ENCODE results near the gene DAP.

The DAP gene

DNA sequence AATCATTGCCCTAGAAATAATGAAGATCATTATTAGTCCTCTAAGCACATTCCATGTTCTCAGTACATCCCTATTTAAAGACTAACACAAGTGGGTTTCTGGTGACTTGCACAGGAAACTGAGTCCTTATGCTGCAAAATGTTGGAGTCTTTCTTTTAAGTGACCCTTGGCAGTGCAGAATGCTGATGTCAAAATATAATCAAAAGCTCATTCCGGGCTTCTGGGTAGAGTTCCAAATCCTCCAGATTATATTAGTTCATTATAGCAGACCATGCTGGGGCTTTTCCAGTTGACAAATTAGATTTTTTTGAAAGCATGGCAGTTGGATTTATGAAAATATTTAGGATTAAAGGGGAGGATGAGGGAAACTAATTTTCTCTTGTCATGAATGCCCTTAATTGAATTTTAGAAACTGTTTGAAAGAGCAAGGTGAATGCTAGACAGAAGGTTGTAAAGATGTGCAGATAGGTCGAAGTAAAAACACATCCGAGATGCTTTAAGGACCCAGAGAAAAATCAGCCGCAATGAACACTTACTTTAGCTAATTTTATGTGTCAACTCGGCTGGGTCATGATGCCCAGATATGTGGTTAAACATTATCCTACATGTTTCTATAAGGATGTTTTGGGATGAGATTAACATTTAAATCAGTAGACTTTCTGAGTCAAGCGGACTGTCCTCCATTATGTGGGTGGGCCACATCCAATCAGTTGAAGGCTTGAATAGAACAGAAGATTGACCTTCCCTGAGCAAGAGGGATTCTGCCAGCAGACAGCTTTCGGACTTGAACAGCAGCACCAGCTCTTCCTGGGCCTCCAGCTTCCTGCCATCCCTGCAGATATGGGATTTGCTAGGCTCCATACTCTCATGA is 88.7 kb downstream of the DAP start:
- Histone ChIP-seq H3K79me2 (ENCODE audit: insufficient read depth, low read length) (no peaks in the 10 kb centered on the region), H3K27me3 (ENCODE audit: insufficient read depth, low read length, poor library complexity) (no peaks in the 10 kb centered on the region), H3K36me3 (ENCODE audit: insufficient read depth, low read length) (peaks cover 1% of the 10 kb centered on the region; the same call in 1 of the 2 replicates), H3K4me3 (ENCODE audit: low read depth in 1 of 2, low read length in 2 of 2) (no peak overlapping the region), H3K27ac (ENCODE audit: low read length) (no peak overlapping the region), H2AFZ (ENCODE audit: low read depth, low read length) (no peak overlapping the region), H3K4me2 (ENCODE audit: insufficient read depth, low read length) (no peak overlapping the region), H3K9me3 (ENCODE audit: insufficient read depth, low read length, severe bottlenecking) (no peaks in the 10 kb centered on the region), H3K4me1 (ENCODE audit: insufficient read depth, low read length) (no peaks in the 10 kb centered on the region), H4K20me1 (ENCODE audit: insufficient read depth, low read length) (0 out of 2 replicates have a peak, but pooled peaks cover 4% of the 10 kb centered on the region), H3K9ac (ENCODE audit: low read depth, low read length) (no peak overlapping the region)
- no peak for ATAC-seq (ENCODE audit: insufficient read depth, low read depth)
- no peak for DNase-seq
- TF ChIP-seq CTCF (IDR thresholded peaks at IDR 0.05; ENCODE audit: borderline replicate concordance, extremely low read depth, low read length, poor library complexity, severe bottlenecking) = no peak
- TF ChIP-seq EZH2 (IDR thresholded peaks at IDR 0.05; ENCODE audit: borderline replicate concordance, low read depth, low read length, severe bottlenecking) = no peak

DNA sequence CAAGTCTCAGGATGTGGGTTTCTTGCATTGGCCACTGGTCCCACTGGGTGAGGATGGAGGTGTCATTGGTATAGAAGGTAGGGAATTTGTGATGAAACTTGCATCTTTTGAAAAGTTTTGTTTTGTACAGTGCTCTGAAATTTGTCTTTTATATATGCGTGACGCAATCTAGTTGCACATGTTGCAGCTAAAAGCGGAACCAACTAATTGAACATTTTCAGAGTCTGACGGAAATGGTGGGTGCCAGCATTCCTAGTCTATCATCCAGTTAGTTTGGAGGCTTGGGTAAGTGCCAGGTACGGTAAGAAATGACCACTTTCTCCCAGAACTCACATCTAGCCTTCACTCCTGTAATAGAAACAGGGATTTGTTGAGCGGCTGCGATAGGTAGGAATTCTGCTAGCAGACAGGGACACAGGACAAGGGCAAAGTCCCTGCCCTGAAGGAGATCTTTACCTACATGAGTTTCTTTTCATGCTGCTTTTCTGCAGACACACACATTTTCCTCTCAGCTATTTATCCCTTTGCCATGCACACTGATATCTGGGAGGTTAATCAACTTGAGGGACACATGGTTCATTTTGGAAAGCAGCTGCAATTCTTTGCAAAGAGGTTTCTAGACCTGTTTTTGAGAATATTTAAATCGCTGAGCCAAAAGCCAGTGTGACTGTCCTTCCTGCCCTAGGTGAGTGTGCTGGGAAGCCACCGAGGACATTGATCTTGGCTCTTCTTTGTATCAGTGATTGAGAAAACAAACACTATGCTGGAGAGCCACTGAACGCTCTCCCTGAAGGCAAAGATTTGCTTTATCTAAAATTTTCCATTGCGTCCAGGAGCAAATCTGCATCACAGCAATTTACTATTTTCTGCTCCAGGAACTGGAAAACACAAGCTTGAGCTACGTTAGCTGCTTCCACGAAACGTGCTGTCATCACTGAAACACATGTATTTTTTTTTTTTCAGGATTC is 89.7 kb downstream of the DAP start:
- Histone ChIP-seq H3K9me3 (ENCODE audit: insufficient read depth, low read length, severe bottlenecking) (no peaks in the 10 kb centered on the region), H2AFZ (ENCODE audit: low read depth, low read length) (no peak overlapping the region), H3K4me3 (ENCODE audit: low read depth in 1 of 2, low read length in 2 of 2) (no peak overlapping the region), H4K20me1 (ENCODE audit: insufficient read depth, low read length) (0 out of 2 replicates have a peak, but pooled peaks cover 2% of the 10 kb centered on the region), H3K36me3 (ENCODE audit: insufficient read depth, low read length) (no peaks in the 10 kb centered on the region), H3K79me2 (ENCODE audit: insufficient read depth, low read length) (no peaks in the 10 kb centered on the region), H3K4me1 (ENCODE audit: insufficient read depth, low read length) (no peaks in the 10 kb centered on the region), H3K27ac (ENCODE audit: low read length) (no peak overlapping the region), H3K4me2 (ENCODE audit: insufficient read depth, low read length) (no peak overlapping the region), H3K9ac (ENCODE audit: low read depth, low read length) (no peak overlapping the region), H3K27me3 (ENCODE audit: insufficient read depth, low read length, poor library complexity) (no peaks in the 10 kb centered on the region)
- no peak for ATAC-seq (ENCODE audit: insufficient read depth, low read depth)
- no peak for DNase-seq
- no peak for TF ChIP-seq CTCF (IDR thresholded peaks at IDR 0.05; ENCODE audit: borderline replicate concordance, extremely low read depth, low read length, poor library complexity, severe bottlenecking)
- TF ChIP-seq EZH2 (IDR thresholded peaks at IDR 0.05; ENCODE audit: borderline replicate concordance, low read depth, low read length, severe bottlenecking) = no peak

DNA sequence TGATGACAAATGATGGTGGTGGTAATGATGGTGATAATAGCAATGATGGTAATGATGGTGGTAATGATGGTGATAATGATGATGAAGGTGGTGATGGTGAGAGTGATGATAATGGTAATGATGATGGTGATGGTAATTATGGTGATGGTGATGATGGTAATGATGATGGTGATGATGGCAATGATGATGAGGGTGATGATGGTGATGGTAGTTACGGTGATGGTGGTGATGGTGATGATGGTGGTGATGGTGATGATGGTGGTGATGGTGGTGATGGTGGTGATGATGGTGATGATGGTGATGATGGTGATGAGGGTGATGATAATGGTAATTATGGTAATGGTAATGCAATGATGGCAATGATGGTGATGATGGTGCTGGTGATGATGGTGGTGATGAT is 91.1 kb downstream of the DAP start:
- H3K36me3 ChIP-seq (ENCODE audit: insufficient read depth, low read length) = no peaks in the 10 kb centered on the region
- no peaks in the 10 kb centered on the region for H3K9me3 ChIP-seq (ENCODE audit: insufficient read depth, low read length, severe bottlenecking)
- TF ChIP-seq EZH2 (IDR thresholded peaks at IDR 0.05; ENCODE audit: borderline replicate concordance, low read depth, low read length, severe bottlenecking) (no peak), CTCF (IDR thresholded peaks at IDR 0.05; ENCODE audit: borderline replicate concordance, extremely low read depth, low read length, poor library complexity, severe bottlenecking) (no peak)
- H3K4me2 ChIP-seq (ENCODE audit: insufficient read depth, low read length) = no peak overlapping the region
- no peak overlapping the region for H2AFZ ChIP-seq (ENCODE audit: low read depth, low read length)
- no peak for ATAC-seq (ENCODE audit: insufficient read depth, low read depth)
- H3K4me3 ChIP-seq (ENCODE audit: low read depth in 1 of 2, low read length in 2 of 2) = no peak overlapping the region
- H3K9ac ChIP-seq (ENCODE audit: low read depth, low read length) = no peak overlapping the region
- no peaks in the 10 kb centered on the region for H3K27me3 ChIP-seq (ENCODE audit: insufficient read depth, low read length, poor library complexity)
- H3K4me1 ChIP-seq (ENCODE audit: insufficient read depth, low read length) = no peaks in the 10 kb centered on the region
- no peak overlapping the region for H3K27ac ChIP-seq (ENCODE audit: low read length)
- no peaks in the 10 kb centered on the region for H4K20me1 ChIP-seq (ENCODE audit: insufficient read depth, low read length)
- no peaks in the 10 kb centered on the region for H3K79me2 ChIP-seq (ENCODE audit: insufficient read depth, low read length)
- DNase-seq = no peak
